HG03432 (cell line): Measurements from ENCODE around the gene KRT37.

ENCODE experiments used
- ATAC-seq: cut with Tn5 transposase; IDR thresholded peaks from one replicate; pipeline ENCODE4 v1.9.1; 2021; ENCODE audit warnings: mild to moderate bottlenecking, moderate library complexity; ENCODE audit not compliant: unreplicated experiment

KRT37 gene

GRCh38 chr17:41377546-41377945, 46.8 kb downstream of the KRT37 start:
- no peak for ATAC-seq
